Measurements from ENCODE around the gene HOXC10.

The HOXC10 gene

GRCh38 chr12:53994264-53995001 is 9.5 kb downstream of the HOXC10 start:
- Histone ChIP-seq H3K9ac (ENCODE audit: low read depth, low read length) (no peak overlapping the region), H3K4me1 (ENCODE audit: insufficient read depth, low read length) (no peaks in the 10 kb centered on the region), H3K36me3 (ENCODE audit: insufficient read depth, low read length) (no peaks in the 10 kb centered on the region), H3K9me3 (ENCODE audit: control insufficient read depth, insufficient read depth, low read length) (no peaks in the 10 kb centered on the region)

GRCh38 chr12:53995002-53995377 is 10.0 kb downstream of the HOXC10 start:
- Histone ChIP-seq H3K9me3 (ENCODE audit: control insufficient read depth, insufficient read depth, low read length) (no peaks in the 10 kb centered on the region), H3K36me3 (ENCODE audit: insufficient read depth, low read length) (no peaks in the 10 kb centered on the region), H3K9ac (ENCODE audit: low read depth, low read length) (no peak overlapping the region), H3K4me1 (ENCODE audit: insufficient read depth, low read length) (no peaks in the 10 kb centered on the region)

GRCh38 chr12:53995378-53996239 is 10.7 kb downstream of the HOXC10 start:
- no peaks in the 10 kb centered on the region; the same call in 1 of the 2 replicates for H3K4me1 ChIP-seq (ENCODE audit: insufficient read depth, low read length)
- H3K36me3 ChIP-seq (ENCODE audit: insufficient read depth, low read length) = no peaks in the 10 kb centered on the region
- H3K9me3 ChIP-seq (ENCODE audit: control insufficient read depth, insufficient read depth, low read length) = no peaks in the 10 kb centered on the region
- H3K9ac ChIP-seq (ENCODE audit: low read depth, low read length) = peak overlapping the region; percentile 25; the same call in 1 of the 2 replicates

GRCh38 chr12:53996240-53997203 is 11.6 kb downstream of the HOXC10 start:
- peak overlapping the region; percentile 25; the same call in 1 of the 2 replicates for H3K9ac ChIP-seq (ENCODE audit: low read depth, low read length)
- H3K36me3 ChIP-seq (ENCODE audit: insufficient read depth, low read length) = no peaks in the 10 kb centered on the region
- no peaks in the 10 kb centered on the region for H3K9me3 ChIP-seq (ENCODE audit: control insufficient read depth, insufficient read depth, low read length)
- no peaks in the 10 kb centered on the region; the same call in 1 of the 2 replicates for H3K4me1 ChIP-seq (ENCODE audit: insufficient read depth, low read length)

GRCh38 chr12:53997204-53998109 is 12.5 kb downstream of the HOXC10 start:
- Histone ChIP-seq H3K9me3 (ENCODE audit: control insufficient read depth, insufficient read depth, low read length) (no peaks in the 10 kb centered on the region), H3K4me1 (ENCODE audit: insufficient read depth, low read length) (no peaks in the 10 kb centered on the region; the same call in 1 of the 2 replicates), H3K9ac (ENCODE audit: low read depth, low read length) (no peak overlapping the region)

GRCh38 chr12:53998110-53998899 is 13.4 kb downstream of the HOXC10 start:
- H3K36me3 ChIP-seq (ENCODE audit: insufficient read depth, low read length) = no peaks in the 10 kb centered on the region

More at GRCh38 chr12:53997204-53998109, 12.5 kb downstream of the HOXC10 start:
- no peaks in the 10 kb centered on the region for H3K36me3 ChIP-seq (ENCODE audit: insufficient read depth, low read length)

GRCh38 chr12:53998900-53999236 is 13.9 kb downstream of the HOXC10 start:
- Histone ChIP-seq H3K9me3 (ENCODE audit: control insufficient read depth, insufficient read depth, low read length) (no peaks in the 10 kb centered on the region), H3K36me3 (ENCODE audit: insufficient read depth, low read length) (no peaks in the 10 kb centered on the region), H3K4me1 (ENCODE audit: insufficient read depth, low read length) (no peaks in the 10 kb centered on the region; the same call in 1 of the 2 replicates), H3K9ac (ENCODE audit: low read depth, low read length) (no peak overlapping the region)

More at GRCh38 chr12:53998110-53998899, 13.4 kb downstream of the HOXC10 start:
- Histone ChIP-seq H3K9me3 (ENCODE audit: control insufficient read depth, insufficient read depth, low read length) (no peaks in the 10 kb centered on the region), H3K9ac (ENCODE audit: low read depth, low read length) (no peak overlapping the region), H3K4me1 (ENCODE audit: insufficient read depth, low read length) (no peaks in the 10 kb centered on the region; the same call in 1 of the 2 replicates)

- no peaks in the 10 kb centered on the region; the same call in 1 of the 2 replicates for H3K4me1 ChIP-seq (ENCODE audit: insufficient read depth, low read length)
- H3K36me3 ChIP-seq (ENCODE audit: insufficient read depth, low read length) = no peaks in the 10 kb centered on the region
- no peaks in the 10 kb centered on the region for H3K9me3 ChIP-seq (ENCODE audit: control insufficient read depth, insufficient read depth, low read length)
- H3K9ac ChIP-seq (ENCODE audit: low read depth, low read length) = peak overlapping the region; percentile 38; the same call in 1 of the 2 replicates
These were observed 14.7 kb downstream of the HOXC10 start for GRCh38 chr12:53999559-54000115.

GRCh38 chr12:54000116-54001114 is 15.5 kb downstream of the HOXC10 start, which contains the start of gene HOXC9:
TSS of gene HOXC9 (plus strand) at chr12:54000161. CDS start at chr12:54000189, 28 bp downstream.
- H3K4me1 ChIP-seq (ENCODE audit: insufficient read depth, low read length) = no peaks in the 10 kb centered on the region; the same call in 1 of the 2 replicates
- no peaks in the 10 kb centered on the region for H3K9me3 ChIP-seq (ENCODE audit: control insufficient read depth, insufficient read depth, low read length)
- no peaks in the 10 kb centered on the region for H3K36me3 ChIP-seq (ENCODE audit: insufficient read depth, low read length)
- peak within 1 kb of the TSS; percentile 38; the same call in 1 of the 2 replicates for H3K9ac ChIP-seq (ENCODE audit: low read depth, low read length)

- no peaks in the 10 kb centered on the region; the same call in 1 of the 2 replicates for H3K4me1 ChIP-seq (ENCODE audit: insufficient read depth, low read length)
- no peak overlapping the region for H3K9ac ChIP-seq (ENCODE audit: low read depth, low read length)
- no peaks in the 10 kb centered on the region for H3K36me3 ChIP-seq (ENCODE audit: insufficient read depth, low read length)
- no peaks in the 10 kb centered on the region for H3K9me3 ChIP-seq (ENCODE audit: control insufficient read depth, insufficient read depth, low read length)
These were observed 16.6 kb downstream of the HOXC10 start for GRCh38 chr12:54001283-54002187.
